Measurements from ENCODE around the gene ZFR2. TPM values are rescaled to one million over a fixed set of nuclear protein-coding genes. Genes with fewer than 3 reads are reported as not detected.

The ZFR2 gene
- polyA plus RNA-seq, 2 of the 4 experiments (the other 2 are of a cell fraction): 0.14 to 0.30 TPM

DNA sequence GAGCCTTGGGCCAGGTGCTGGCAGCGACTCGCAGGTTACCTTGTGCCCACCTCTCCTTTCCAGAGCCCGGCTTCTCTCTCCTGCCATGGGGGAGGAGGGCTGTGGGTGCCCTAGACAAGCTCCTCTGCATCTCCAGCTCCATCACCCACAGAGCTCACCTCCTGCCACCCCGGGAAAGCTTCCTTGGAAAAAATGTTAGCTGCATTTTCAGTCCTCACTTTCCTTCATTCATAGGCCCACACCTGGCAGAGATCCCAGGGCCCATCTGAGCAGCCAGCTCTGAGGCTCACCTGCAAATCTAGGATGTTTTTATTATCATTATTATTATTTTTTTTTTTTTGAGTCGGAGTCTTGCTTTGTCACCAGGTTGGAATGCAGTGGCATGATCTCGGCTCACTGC is 36.8 kb downstream of the ZFR2 start (continued):
- no peak for TF ChIP-seq GATA3 (IDR thresholded peaks at IDR 0.05; ENCODE audit: borderline replicate concordance)
- no peak for TF ChIP-seq FOSB (CRISPR knock-in tag; IDR thresholded peaks at IDR 0.05)
- no peak for TF ChIP-seq HOXB5 (CRISPR knock-in tag; IDR thresholded peaks at IDR 0.05)
- TF ChIP-seq EHMT2 (IDR thresholded peaks at IDR 0.05; ENCODE audit: low read depth): no peak
- no peak for TF ChIP-seq HOXB13 (CRISPR knock-in tag; IDR thresholded peaks at IDR 0.05; ENCODE audit: low read depth)
- TF ChIP-seq MYC (IDR thresholded peaks at IDR 0.05; ENCODE audit: borderline replicate concordance, low read length): no peak
- TF ChIP-seq PHF8 (IDR thresholded peaks at IDR 0.05; ENCODE audit: borderline replicate concordance, low read depth): no peak
- no peak for TF ChIP-seq EP300 (IDR thresholded peaks at IDR 0.05)

DNA sequence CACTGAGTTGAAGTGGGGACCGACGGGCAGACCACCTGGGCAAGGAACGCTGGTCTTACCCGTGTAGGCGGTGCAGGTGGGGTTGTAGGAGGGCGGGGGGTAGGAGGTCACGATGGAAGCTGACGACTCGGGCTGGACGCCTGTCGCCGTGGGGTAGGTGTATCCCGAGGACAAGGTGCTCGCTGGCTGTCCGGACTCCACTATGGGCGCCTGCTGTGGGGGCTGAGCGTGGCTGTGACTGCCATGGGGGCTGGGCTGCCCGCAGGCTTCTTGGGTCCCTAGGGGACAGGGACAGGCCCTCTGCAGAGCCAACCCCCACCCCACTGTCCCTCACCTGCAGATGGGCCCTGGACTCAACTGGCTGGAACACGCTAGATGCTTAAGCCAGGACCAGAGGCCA is 37.2 kb downstream of the ZFR2 start:
- no peak for ATAC-seq
- no peaks in the 10 kb centered on the region for H3K4me1 ChIP-seq
- no peak overlapping the region for H3K4me2 ChIP-seq
- TF ChIP-seq NPAS2 (CRISPR knock-in tag; IDR thresholded peaks at IDR 0.05; ENCODE audit: borderline replicate concordance) (no peak), EP300 (IDR thresholded peaks at IDR 0.05) (no peak), FOSL2 (IDR thresholded peaks at IDR 0.05) (no peak), FOSL2 (CRISPR knock-in tag; IDR thresholded peaks at IDR 0.05) (no peak), MYC (IDR thresholded peaks at IDR 0.05; ENCODE audit: borderline replicate concordance, low read length) (no peak), ZFP36 (IDR thresholded peaks at IDR 0.05; ENCODE audit: borderline replicate concordance, partially characterized antibody) (no peak), TP53 (CRISPR knock-in tag; IDR thresholded peaks at IDR 0.05) (no peak), RARB (CRISPR knock-in tag; IDR thresholded peaks at IDR 0.05) (no peak), EHF (CRISPR knock-in tag; IDR thresholded peaks at IDR 0.05) (no peak), FOSB (CRISPR knock-in tag; IDR thresholded peaks at IDR 0.05) (no peak), KDM5A (IDR thresholded peaks at IDR 0.05) (no peak), PHF8 (IDR thresholded peaks at IDR 0.05; ENCODE audit: borderline replicate concordance, low read depth) (no peak), SMC3 (IDR thresholded peaks at IDR 0.05) (no peak), KDM1A (IDR thresholded peaks at IDR 0.05; ENCODE audit: low read depth) (no peak), CBX8 (IDR thresholded peaks at IDR 0.05) (no peak)
- TF ChIP-seq, protein P1, sequence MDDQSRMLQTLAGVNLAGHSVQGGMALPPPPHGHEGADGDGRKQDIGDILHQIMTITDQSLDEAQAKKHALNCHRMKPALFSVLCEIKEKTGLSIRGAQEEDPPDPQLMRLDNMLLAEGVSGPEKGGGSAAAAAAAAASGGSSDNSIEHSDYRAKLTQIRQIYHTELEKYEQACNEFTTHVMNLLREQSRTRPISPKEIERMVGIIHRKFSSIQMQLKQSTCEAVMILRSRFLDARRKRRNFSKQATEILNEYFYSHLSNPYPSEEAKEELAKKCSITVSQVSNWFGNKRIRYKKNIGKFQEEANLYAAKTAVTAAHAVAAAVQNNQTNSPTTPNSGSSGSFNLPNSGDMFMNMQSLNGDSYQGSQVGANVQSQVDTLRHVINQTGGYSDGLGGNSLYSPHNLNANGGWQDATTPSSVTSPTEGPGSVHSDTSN (IDR thresholded peaks at IDR 0.05): no peak
- TF ChIP-seq, protein P2, sequence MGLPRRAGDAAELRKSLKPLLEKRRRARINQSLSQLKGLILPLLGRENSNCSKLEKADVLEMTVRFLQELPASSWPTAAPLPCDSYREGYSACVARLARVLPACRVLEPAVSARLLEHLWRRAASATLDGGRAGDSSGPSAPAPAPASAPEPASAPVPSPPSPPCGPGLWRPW (IDR thresholded peaks at IDR 0.05): no peak
- TF ChIP-seq, protein P3, sequence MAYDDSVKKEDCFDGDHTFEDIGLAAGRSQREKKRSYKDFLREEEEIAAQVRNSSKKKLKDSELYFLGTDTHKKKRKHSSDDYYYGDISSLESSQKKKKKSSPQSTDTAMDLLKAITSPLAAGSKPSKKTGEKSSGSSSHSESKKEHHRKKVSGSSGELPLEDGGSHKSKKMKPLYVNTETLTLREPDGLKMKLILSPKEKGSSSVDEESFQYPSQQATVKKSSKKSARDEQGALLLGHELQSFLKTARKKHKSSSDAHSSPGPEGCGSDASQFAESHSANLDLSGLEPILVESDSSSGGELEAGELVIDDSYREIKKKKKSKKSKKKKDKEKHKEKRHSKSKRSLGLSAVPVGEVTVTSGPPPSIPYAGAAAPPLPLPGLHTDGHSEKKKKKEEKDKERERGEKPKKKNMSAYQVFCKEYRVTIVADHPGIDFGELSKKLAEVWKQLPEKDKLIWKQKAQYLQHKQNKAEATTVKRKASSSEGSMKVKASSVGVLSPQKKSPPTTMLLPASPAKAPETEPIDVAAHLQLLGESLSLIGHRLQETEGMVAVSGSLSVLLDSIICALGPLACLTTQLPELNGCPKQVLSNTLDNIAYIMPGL (CRISPR knock-in tag; IDR thresholded peaks at IDR 0.05; ENCODE audit: borderline replicate concordance): no peak
- H3K27ac ChIP-seq: no peak overlapping the region
- DNase-seq (ENCODE audit: low read depth in 1 of 2, low spot score in 1 of 2): no peak
- WGBS (ENCODE audit: missing lambda C conversion rate): 70% methylated on average over 17 of the region's 19 CpGs
- no peak for FAIRE-seq
- ChIA-PET POLR2A (no interaction called here), CTCF (interaction anchor here (3.1 kb wide), 1 partner anchor 10 kb away, joined by 25 read pairs; no protein-coding TSS in a partner anchor)
- no peak overlapping the region for H3K4me3 ChIP-seq
- no peaks in the 10 kb centered on the region for H3K9me3 ChIP-seq
